Coronary artery (tissue), 2 donors: ENCODE measurements around the gene RBM22.

Experiments
- DNase-seq: peaks from one replicate; pipeline ENCODE4 v3.0.0-alpha.2; 2017; ENCODE audit warnings: low spot score
- H3K27ac ChIP-seq, 2 donors: fragments of 200-600 bp; sonication (generic); one replicate each; pipeline ENCODE4 v1.5.1; 2016 to 2019
- H3K4me3 ChIP-seq: fragments of 200-600 bp; sonication (generic); 2 replicates; pipeline ENCODE4 v1.5.1; 2016; ENCODE audit warnings: mild to moderate bottlenecking, moderate library complexity
- TF ChIP-seq, protein P1 (sequence below): fragments of 200-600 bp; sonication (generic); IDR thresholded peaks from one replicate; pipeline ENCODE4 v1.5.1; 2019; ENCODE audit warnings: antibody characterized with exemption

Gene RBM22

DNA sequence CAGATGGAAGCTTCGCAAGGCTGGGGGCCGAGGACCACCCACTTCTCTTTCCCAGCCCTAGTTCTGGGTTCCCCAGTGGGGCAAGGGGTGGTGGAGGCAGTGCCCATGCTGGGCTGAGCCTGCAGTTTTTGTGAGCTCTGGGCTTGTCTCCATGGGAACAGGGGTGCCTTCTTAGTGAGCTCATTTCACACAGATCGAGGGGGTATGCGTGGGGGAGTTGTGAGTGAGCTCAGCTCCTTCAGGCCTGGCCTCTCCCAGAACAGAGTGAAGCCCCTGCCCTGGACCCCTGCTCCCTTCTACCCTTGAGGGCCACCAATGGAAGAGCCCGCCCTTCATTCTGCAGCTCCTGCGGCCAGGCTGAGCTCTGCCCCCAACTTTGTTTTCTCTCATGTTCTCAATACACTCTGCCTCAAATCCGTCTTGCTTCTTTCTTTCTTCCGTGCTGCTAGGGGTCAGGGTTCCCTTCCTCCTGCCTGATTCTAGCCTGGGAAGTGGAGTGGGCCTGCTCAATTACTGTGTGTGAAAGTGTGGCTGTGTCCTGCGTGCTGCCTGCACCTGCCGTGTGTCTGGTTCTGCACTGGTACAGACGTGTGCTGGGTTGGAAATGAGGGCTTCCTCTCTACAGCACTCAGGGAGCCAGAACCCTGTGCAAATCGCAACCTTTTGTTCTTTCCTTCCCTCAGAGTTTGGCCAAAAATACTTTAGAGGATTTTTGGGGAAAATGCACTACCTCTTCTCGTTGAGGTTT lies 48.8 kb downstream of the RBM22 start:
- H3K4me3 ChIP-seq, result no peak overlapping the region
- TF ChIP-seq, protein P1, sequence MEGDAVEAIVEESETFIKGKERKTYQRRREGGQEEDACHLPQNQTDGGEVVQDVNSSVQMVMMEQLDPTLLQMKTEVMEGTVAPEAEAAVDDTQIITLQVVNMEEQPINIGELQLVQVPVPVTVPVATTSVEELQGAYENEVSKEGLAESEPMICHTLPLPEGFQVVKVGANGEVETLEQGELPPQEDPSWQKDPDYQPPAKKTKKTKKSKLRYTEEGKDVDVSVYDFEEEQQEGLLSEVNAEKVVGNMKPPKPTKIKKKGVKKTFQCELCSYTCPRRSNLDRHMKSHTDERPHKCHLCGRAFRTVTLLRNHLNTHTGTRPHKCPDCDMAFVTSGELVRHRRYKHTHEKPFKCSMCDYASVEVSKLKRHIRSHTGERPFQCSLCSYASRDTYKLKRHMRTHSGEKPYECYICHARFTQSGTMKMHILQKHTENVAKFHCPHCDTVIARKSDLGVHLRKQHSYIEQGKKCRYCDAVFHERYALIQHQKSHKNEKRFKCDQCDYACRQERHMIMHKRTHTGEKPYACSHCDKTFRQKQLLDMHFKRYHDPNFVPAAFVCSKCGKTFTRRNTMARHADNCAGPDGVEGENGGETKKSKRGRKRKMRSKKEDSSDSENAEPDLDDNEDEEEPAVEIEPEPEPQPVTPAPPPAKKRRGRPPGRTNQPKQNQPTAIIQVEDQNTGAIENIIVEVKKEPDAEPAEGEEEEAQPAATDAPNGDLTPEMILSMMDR, result no peak
- peak overlapping the region; percentile 41 to 90 for H3K27ac ChIP-seq
- DNase-seq, result no peak

DNA sequence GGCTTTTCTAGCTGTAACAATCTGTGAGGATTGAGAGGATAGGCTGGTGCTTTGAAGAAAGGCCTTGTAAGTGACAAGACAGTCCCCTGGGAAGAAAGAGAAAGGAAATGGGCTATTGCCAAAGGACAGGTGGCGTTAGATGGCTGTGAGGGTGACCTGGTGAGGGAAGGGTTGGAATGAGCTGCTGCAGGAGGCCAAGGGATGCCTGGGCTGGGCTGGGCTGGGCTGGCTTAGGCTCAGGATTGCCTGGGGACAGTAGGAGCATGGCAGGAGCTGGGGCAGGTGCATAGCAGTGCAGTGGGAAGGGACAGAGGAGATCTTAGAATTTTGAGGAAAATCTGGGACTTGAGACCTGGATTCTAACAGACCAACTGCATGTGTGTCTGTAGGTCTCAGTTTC lies 49.5 kb downstream of the RBM22 start:
- Histone ChIP-seq H3K27ac (peak overlapping the region; percentile 75 to 90), H3K4me3 (no peak overlapping the region)
- no peak for DNase-seq
- TF ChIP-seq, protein P1, result no peak

DNA sequence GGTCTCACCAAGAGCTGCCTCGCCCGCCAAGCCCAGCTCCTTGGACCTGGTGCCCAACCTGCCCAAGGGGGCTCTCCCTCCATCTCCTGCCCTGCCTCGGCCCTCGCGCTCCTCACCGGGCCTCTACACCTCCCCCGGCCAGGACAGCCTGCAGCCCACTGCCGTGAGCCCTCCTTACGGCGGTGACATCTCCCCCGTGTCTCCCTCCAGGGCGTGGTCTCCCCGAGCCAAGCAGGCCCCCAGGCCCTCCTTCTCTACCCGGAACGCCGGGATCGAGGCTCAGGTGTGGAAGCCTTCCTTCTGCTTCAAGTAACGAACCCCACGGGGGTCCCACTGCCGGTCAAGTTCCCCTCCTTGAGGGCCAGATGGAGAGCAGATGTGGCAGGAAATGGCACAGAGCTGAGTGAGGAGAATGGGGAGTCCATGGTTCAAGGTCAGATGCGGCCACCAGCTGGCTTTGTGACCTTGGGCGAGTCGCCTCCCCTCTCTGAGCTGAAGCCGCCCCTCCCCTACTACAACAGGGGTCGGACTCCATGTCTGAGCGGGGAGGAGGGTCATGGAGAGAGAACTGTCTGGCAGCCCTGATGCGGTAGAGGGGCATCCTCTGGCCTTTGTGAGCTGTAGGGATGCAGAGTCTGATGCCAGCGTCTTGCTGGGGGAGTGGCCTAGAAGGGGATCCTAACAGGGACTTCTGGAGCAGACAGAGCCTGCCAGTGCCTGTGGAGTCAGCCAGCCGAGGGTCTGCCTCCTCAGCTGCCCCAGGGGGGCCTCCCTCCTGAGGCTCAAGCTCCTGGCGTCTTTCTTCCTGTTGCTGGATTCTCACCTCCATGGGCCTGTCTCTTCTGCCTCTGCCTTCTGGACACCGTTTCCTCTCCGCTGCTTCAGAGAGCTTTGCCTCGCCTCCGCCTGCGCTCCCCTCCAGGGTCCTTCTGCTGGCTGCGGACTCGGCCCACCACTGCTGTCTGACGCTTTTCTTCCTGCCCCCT lies 50.5 kb downstream of the RBM22 start:
- Histone ChIP-seq H3K27ac (peak overlapping the region; percentile 75 to 90), H3K4me3 (peak overlapping the region; percentile 34)
- no peak for DNase-seq

DNA sequence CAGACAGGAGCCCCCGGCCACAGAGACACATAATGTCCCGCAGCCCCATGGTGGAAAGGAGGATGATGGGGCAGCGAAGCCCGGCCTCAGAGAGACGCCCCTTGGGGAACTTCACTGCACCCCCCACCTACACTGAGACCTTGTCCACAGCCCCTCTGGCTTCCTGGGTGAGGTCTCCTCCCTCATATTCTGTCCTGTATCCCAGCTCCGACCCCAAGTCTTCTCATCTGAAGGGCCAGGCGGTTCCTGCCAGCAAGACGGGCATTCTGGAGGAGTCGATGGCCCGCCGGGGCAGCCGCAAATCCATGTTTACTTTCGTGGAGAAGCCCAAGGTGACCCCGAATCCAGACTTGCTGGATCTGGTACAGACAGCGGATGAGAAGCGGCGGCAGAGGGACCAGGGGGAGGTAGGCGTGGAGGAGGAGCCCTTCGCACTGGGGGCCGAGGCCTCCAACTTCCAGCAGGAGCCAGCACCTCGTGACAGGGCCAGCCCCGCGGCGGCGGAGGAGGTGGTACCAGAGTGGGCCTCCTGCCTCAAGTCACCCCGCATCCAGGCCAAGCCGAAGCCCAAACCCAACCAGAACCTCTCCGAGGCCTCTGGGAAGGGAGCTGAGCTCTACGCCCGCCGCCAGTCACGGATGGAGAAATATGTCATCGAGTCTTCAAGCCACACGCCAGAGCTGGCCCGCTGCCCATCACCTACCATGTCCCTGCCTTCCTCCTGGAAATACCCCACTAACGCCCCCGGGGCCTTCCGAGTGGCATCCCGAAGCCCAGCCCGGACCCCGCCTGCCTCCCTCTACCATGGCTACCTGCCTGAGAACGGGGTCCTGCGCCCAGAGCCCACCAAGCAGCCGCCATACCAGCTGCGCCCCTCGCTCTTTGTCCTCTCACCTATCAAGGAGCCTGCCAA lies 51.5 kb downstream of the RBM22 start:
- peak overlapping the region; percentile 75 to 90 for H3K27ac ChIP-seq

More for the DNA sequence above, 50.5 kb downstream of the RBM22 start:
- TF ChIP-seq, protein P1, result no peak

DNA sequence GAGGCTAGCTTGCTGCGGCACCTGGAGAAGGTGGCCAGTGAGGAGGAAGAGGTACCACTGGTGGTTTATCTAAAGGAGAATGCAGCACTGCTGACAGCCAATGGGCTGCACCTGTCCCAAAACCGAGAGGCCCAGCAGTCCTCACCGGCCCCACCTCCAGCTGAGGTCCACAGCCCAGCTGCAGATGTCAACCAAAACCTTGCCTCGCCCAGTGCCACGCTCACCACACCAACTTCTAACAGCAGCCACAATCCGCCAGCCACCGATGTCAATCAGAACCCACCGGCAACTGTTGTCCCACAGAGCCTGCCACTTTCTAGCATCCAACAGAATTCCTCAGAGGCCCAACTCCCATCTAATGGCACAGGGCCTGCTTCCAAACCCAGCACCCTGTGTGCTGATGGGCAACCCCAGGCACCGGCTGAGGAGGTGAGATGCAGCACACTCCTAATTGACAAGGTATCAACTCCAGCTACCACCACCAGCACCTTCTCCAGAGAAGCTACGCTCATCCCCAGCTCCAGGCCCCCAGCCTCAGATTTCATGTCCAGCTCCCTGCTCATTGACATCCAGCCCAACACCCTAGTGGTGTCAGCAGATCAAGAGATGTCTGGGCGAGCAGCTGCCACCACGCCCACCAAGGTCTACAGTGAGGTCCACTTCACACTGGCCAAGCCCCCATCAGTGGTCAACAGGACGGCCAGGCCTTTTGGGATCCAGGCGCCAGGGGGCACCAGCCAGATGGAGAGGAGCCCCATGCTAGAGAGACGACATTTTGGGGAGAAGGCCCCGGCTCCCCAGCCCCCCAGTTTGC lies 52.4 kb downstream of the RBM22 start:
- peak; percentile 70 for DNase-seq

More for the DNA sequence above, 51.5 kb downstream of the RBM22 start:
- TF ChIP-seq, protein P1, result no peak
- H3K4me3 ChIP-seq, result peak overlapping the region; percentile 34
- peak; percentile 84 for DNase-seq

More for the DNA sequence above, 52.4 kb downstream of the RBM22 start:
- H3K27ac ChIP-seq, result peak overlapping the region; percentile 75 to 90
- H3K4me3 ChIP-seq, result peak overlapping the region; percentile 54
- TF ChIP-seq, protein P1, result no peak
